Measurements from ENCODE around the gene PTPN20.

DNA sequence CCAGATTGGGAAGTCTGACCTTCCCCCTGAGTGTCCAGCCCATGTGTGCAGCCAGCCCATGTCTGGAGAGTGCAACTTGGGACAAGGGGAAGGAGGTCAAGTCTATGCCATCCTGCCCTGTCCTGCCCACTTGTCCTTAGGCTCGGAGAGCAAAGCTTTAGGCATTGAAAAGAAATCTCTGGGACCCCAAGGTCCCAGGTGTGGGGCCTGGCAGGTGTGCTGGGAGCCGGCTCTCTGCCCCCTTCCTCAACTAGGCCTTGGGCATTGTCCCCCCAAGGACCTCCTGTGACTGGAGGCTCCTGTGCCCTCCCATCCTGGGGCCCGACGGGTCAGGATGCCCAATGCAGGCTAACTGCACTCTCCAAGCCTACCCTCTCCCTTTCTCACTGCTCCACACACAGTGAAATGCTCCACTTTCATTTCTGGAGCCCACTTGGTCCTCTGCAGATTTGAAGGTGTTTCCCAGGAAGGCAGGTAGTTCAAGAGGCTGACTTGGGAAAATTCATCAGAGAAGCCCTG, 124.7 kb downstream of the PTPN20 start:
- TF ChIP-seq, protein P1, sequence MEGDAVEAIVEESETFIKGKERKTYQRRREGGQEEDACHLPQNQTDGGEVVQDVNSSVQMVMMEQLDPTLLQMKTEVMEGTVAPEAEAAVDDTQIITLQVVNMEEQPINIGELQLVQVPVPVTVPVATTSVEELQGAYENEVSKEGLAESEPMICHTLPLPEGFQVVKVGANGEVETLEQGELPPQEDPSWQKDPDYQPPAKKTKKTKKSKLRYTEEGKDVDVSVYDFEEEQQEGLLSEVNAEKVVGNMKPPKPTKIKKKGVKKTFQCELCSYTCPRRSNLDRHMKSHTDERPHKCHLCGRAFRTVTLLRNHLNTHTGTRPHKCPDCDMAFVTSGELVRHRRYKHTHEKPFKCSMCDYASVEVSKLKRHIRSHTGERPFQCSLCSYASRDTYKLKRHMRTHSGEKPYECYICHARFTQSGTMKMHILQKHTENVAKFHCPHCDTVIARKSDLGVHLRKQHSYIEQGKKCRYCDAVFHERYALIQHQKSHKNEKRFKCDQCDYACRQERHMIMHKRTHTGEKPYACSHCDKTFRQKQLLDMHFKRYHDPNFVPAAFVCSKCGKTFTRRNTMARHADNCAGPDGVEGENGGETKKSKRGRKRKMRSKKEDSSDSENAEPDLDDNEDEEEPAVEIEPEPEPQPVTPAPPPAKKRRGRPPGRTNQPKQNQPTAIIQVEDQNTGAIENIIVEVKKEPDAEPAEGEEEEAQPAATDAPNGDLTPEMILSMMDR (IDR thresholded peaks at IDR 0.05), result no peak
- no peak for TF ChIP-seq POLR2A (IDR thresholded peaks at IDR 0.05)
